LNCaP clone FGC (cell line): Measurements from ENCODE around the gene ETNK1.

Experiments
- DNase-seq: peaks from one replicate; pipeline ENCODE4 v3.0.0-alpha.2; 2011; ENCODE audit warnings: low read depth
- H3K4me3 ChIP-seq: 2 replicates; pipeline ENCODE4 v1.5.1; 2011; ENCODE audit warnings: mild to moderate bottlenecking, low read depth, low read length, control low read depth
- CTCF ChIP-seq: IDR thresholded peaks from 2 replicates; pipeline ENCODE4 v1.5.1; 2012; ENCODE audit warnings: mild to moderate bottlenecking; ENCODE audit not compliant: control insufficient read depth, insufficient read depth; ENCODE audit errors: extremely low read depth

ETNK1 gene

GRCh38 chr12:22719745-22720144 is 94.8 kb downstream of the ETNK1 start:
- no peak for TF ChIP-seq CTCF
- no peak overlapping the region for H3K4me3 ChIP-seq
- DNase-seq: no peak

DNA sequence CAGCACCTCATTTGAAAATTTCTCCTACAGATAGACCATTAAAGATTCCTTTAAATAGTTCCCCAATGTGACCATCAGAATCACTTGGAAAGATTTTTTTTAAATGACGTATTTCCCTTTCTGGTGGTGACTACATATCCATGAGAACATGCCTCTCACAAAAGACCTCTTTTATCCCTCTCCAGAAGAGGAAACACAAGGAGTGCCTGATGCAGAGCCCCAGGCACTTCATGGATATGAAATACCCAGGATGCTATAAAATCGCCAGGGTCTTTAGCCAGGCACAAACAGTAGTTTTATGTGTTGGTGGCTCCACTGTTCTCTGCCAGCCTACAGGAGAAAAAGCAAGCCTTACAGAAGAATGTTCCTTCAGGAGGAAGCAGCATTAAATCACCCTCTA is 97.1 kb downstream of the ETNK1 start:
- TF ChIP-seq CTCF: no peak
- no peak for DNase-seq
- no peak overlapping the region for H3K4me3 ChIP-seq

DNA sequence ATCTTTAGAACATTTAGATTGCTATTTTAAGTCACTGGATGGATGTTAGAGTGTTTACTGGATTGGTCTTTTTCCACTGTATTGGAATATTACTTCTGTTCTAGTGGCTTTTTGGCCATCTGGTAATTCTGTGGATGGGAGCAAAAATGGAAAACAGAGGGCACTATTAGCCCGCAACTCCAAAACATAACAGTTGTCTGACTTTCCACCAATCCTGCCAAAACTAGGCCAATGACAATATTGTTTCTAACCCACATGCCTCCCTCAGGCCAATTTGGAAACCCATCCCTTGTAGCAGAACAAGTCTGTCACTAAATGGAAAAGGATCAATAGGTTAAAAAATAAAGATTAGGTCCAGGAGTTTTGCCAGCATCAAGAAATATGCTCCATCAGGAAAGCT is 97.8 kb downstream of the ETNK1 start:
- no peak for TF ChIP-seq CTCF
- DNase-seq: no peak
- no peak overlapping the region for H3K4me3 ChIP-seq

- no peak for TF ChIP-seq CTCF
- no peak for DNase-seq
- H3K4me3 ChIP-seq: no peak overlapping the region
Observed at GRCh38 chr12:22728987-22729386, 104.0 kb downstream of the ETNK1 start.

DNA sequence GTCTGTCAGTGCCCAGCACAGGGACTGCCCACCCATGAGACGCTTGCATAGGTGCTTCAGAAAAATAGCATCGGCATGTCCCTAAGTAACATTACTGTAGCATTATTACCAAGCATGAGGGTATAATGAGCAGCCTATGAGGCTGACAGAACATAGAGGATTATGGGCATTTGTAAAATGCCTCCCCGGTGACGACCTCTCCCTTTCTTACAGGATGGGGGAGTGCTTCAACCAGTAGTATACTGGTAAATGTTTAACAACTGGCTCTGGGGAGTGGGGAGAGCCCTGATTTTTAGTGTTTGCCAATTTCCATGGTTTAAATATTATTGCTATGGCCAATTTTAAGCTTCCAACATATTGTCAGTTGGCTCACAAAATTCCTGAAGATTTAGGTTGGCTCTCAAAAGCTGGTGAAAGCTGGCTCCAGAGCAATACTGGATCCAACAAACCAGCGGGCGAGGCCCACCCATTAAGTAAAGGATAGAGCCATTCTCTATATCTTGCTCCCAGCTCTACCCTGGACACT is 104.5 kb downstream of the ETNK1 start:
- TF ChIP-seq CTCF: no peak
- H3K4me3 ChIP-seq: no peak overlapping the region
- no peak for DNase-seq

- no peak overlapping the region for H3K4me3 ChIP-seq
- DNase-seq: no peak
- TF ChIP-seq CTCF: no peak
Observed at GRCh38 chr12:22729957-22730443, 105.0 kb downstream of the ETNK1 start.

DNA sequence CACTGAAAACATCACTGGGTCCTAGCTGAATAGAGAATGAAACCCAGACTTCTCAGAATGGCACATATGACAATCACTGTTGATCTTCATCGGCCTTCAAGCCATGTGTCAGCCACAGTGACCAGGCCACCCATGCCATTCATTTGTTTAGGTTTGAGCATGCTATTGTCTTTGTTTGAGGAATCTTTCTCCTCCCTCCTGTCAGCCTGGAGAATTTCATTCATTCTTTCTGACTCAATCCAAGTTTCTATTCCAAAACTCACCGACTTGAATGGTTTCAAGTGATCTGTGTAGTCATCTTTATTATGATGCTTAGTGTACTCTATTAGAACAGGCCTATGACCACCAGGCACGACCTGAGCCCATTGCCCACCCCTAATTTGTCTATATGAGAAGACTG is 106.3 kb downstream of the ETNK1 start:
- no peak for DNase-seq
- no peak overlapping the region for H3K4me3 ChIP-seq
- TF ChIP-seq CTCF: no peak
